ENCODE results near the gene EXOSC10.

The EXOSC10 gene

DNA sequence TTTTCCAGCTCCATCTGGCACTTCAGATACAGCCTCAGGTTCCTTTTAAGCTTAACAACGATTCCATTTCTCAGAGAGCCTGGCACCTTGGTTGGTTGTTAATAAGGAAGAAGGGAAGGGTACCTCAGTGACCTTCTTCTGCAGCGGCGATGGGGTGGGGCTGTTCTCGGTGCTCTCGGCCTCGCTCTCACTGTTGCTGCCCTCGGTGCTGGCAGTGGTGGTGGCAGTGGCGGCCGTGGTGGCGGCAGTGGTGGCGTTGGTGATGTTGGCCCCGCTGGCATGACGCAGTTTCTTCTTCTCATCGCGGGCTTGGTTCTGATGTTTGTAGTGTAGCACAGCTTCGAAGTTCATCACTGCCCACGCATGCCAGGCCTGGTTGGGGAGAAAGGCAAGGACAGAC, 30.7 kb upstream of the EXOSC10 start:
- TF ChIP-seq FOXP2 (optimal IDR thresholded peaks at IDR 0.05; ENCODE audit: borderline replicate concordance, extremely low read depth, extremely low read length, insufficient read depth) (no peak), POLR2AphosphoS5 (IDR thresholded peaks at IDR 0.05; ENCODE audit: low read depth, low read length) (no peak), SIN3A (IDR thresholded peaks at IDR 0.05; ENCODE audit: borderline replicate concordance, insufficient read depth, low read length) (no peak), TAF1 (IDR thresholded peaks at IDR 0.05; ENCODE audit: borderline replicate concordance, insufficient read depth, low read length) (no peak)
- TF ChIP-seq, protein P1, sequence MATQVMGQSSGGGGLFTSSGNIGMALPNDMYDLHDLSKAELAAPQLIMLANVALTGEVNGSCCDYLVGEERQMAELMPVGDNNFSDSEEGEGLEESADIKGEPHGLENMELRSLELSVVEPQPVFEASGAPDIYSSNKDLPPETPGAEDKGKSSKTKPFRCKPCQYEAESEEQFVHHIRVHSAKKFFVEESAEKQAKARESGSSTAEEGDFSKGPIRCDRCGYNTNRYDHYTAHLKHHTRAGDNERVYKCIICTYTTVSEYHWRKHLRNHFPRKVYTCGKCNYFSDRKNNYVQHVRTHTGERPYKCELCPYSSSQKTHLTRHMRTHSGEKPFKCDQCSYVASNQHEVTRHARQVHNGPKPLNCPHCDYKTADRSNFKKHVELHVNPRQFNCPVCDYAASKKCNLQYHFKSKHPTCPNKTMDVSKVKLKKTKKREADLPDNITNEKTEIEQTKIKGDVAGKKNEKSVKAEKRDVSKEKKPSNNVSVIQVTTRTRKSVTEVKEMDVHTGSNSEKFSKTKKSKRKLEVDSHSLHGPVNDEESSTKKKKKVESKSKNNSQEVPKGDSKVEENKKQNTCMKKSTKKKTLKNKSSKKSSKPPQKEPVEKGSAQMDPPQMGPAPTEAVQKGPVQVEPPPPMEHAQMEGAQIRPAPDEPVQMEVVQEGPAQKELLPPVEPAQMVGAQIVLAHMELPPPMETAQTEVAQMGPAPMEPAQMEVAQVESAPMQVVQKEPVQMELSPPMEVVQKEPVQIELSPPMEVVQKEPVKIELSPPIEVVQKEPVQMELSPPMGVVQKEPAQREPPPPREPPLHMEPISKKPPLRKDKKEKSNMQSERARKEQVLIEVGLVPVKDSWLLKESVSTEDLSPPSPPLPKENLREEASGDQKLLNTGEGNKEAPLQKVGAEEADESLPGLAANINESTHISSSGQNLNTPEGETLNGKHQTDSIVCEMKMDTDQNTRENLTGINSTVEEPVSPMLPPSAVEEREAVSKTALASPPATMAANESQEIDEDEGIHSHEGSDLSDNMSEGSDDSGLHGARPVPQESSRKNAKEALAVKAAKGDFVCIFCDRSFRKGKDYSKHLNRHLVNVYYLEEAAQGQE (IDR thresholded peaks at IDR 0.05; ENCODE audit: insufficient read depth in 1 of 2, low read depth in 2 of 2, low read length in 2 of 2) = no peak

DNA sequence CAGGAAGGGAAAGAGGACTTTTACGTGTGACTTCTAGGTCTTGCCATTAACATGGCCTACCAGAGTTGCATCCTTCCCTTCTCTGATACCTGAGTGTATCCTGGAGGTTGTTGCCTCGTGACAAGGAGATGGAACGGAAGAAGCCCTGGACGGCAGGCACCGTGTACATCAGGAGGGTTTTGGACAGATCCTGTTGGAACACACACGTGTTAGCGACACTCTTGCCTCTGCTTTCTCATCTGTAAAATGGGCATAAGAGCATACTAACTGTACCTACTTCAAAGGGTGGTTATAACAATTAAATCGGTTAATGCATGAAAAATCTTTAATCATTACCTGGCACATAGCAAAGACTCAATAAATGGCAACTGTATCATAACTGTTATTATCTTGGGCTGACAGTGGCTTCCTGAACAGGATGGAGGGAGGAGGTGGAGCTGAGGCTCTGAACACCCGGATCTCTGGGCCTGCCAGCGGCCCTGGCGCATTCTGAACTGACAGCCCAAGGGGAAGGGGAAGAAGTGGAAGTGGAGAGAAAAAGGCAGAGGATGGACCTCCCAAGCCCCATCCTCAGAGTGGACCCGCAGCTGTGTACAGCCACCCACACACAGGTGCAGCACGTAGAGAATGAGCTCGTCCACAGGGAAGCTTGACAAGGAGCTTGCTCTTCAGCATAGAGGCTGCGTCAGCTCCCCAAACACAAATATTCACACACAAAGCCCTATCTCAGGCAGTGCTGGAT, 30.2 kb upstream of the EXOSC10 start:
- TF ChIP-seq SIN3A (IDR thresholded peaks at IDR 0.05; ENCODE audit: borderline replicate concordance, insufficient read depth, low read length) (no peak), TAF1 (IDR thresholded peaks at IDR 0.05; ENCODE audit: borderline replicate concordance, insufficient read depth, low read length) (no peak), POLR2AphosphoS5 (IDR thresholded peaks at IDR 0.05; ENCODE audit: low read depth, low read length) (no peak), FOXP2 (optimal IDR thresholded peaks at IDR 0.05; ENCODE audit: borderline replicate concordance, extremely low read depth, extremely low read length, insufficient read depth) (no peak)
- TF ChIP-seq, protein P1 (IDR thresholded peaks at IDR 0.05; ENCODE audit: insufficient read depth in 1 of 2, low read depth in 2 of 2, low read length in 2 of 2) = no peak

DNA sequence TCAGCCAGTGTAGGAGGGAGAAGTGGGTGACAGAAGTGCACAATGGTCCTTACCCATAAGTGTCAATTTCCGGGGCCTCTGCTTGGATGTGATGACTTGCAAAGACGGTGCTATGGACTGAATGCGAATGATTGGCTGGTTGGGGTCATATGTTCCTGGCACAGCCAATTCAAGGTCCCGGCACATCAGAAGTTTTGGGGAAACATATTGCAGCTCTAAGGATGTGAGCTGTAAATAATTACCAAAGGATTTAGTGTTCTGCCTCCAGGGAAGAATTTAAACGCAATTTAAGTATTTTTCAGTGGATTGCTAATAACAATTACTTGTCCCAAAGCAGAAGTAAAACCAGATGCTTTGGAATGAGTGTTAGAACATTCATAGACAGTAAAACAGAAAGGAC, 26.9 kb upstream of the EXOSC10 start:
- TF ChIP-seq, protein P1 (IDR thresholded peaks at IDR 0.05; ENCODE audit: insufficient read depth in 1 of 2, low read depth in 2 of 2, low read length in 2 of 2) = no peak
- TF ChIP-seq POLR2AphosphoS5 (IDR thresholded peaks at IDR 0.05; ENCODE audit: low read depth, low read length) (no peak), FOXP2 (optimal IDR thresholded peaks at IDR 0.05; ENCODE audit: borderline replicate concordance, extremely low read depth, extremely low read length, insufficient read depth) (no peak), TAF1 (IDR thresholded peaks at IDR 0.05; ENCODE audit: borderline replicate concordance, insufficient read depth, low read length) (no peak), SIN3A (IDR thresholded peaks at IDR 0.05; ENCODE audit: borderline replicate concordance, insufficient read depth, low read length) (no peak)

- TF ChIP-seq POLR2AphosphoS5 (IDR thresholded peaks at IDR 0.05; ENCODE audit: low read depth, low read length) = no peak
- no peak for TF ChIP-seq SIN3A (IDR thresholded peaks at IDR 0.05; ENCODE audit: borderline replicate concordance, insufficient read depth, low read length)
- TF ChIP-seq, protein P1 (IDR thresholded peaks at IDR 0.05; ENCODE audit: insufficient read depth in 1 of 2, low read depth in 2 of 2, low read length in 2 of 2) = no peak
- TF ChIP-seq FOXP2 (optimal IDR thresholded peaks at IDR 0.05; ENCODE audit: borderline replicate concordance, extremely low read depth, extremely low read length, insufficient read depth) = no peak
- no peak for TF ChIP-seq TAF1 (IDR thresholded peaks at IDR 0.05; ENCODE audit: borderline replicate concordance, insufficient read depth, low read length)
These were observed 26.3 kb upstream of the EXOSC10 start for GRCh38 chr1:11125931-11126330.

All from PFSK-1 (cell line).